GM12865 (cell line): ENCODE data around the gene TTLL11.
A peak's percentile ranks its signal among the peaks of the same experiment; 100 is the strongest.

Experiments
- DNase-seq: peaks from one replicate; pipeline ENCODE4 v3.0.0; 2010; ENCODE audit warnings: low read depth
- H3K4me3 ChIP-seq: 2 replicates; pipeline ENCODE4 v1.5.1; 2011; ENCODE audit warnings: mild to moderate bottlenecking, low read depth, low read length, control low read depth
- CTCF ChIP-seq: IDR thresholded peaks from 2 replicates; pipeline ENCODE4 v1.5.1; 2011; ENCODE audit warnings: low read length, control low read depth, low read depth, inconsistent platforms; ENCODE audit not compliant: insufficient read depth; ENCODE audit errors: missing control alignments

TTLL11 gene

GRCh38 chr9:121976751-121977150 lies 116.4 kb downstream of the TTLL11 start:
- no peak overlapping the region for H3K4me3 ChIP-seq
- DNase-seq, result no peak
- TF ChIP-seq CTCF, result no peak

- H3K4me3 ChIP-seq, result no peak overlapping the region
- DNase-seq, result no peak
- no peak for TF ChIP-seq CTCF
Observed at GRCh38 chr9:121975801-121976277, 117.3 kb downstream of the TTLL11 start.

GRCh38 chr9:121974421-121974820 lies 118.7 kb downstream of the TTLL11 start:
- DNase-seq, result no peak
- no peak overlapping the region for H3K4me3 ChIP-seq
- no peak for TF ChIP-seq CTCF

- DNase-seq, result peak; percentile 68
- TF ChIP-seq CTCF, result no peak
- no peak overlapping the region for H3K4me3 ChIP-seq
Observed at GRCh38 chr9:121972501-121972981, 120.6 kb downstream of the TTLL11 start.

- no peak for TF ChIP-seq CTCF
- DNase-seq, result no peak
- H3K4me3 ChIP-seq, result no peak overlapping the region
Observed at GRCh38 chr9:121968056-121968455, 125.1 kb downstream of the TTLL11 start.

- DNase-seq, result no peak
- no peak for TF ChIP-seq CTCF
- H3K4me3 ChIP-seq, result no peak overlapping the region
Observed at GRCh38 chr9:121966706-121967105, 126.4 kb downstream of the TTLL11 start.

- H3K4me3 ChIP-seq, result no peak overlapping the region
- TF ChIP-seq CTCF, result no peak
- DNase-seq, result no peak
Observed at GRCh38 chr9:121963528-121963995, 129.5 kb downstream of the TTLL11 start.
